ENCODE data around the gene CNOT10.

CNOT10 gene

DNA sequence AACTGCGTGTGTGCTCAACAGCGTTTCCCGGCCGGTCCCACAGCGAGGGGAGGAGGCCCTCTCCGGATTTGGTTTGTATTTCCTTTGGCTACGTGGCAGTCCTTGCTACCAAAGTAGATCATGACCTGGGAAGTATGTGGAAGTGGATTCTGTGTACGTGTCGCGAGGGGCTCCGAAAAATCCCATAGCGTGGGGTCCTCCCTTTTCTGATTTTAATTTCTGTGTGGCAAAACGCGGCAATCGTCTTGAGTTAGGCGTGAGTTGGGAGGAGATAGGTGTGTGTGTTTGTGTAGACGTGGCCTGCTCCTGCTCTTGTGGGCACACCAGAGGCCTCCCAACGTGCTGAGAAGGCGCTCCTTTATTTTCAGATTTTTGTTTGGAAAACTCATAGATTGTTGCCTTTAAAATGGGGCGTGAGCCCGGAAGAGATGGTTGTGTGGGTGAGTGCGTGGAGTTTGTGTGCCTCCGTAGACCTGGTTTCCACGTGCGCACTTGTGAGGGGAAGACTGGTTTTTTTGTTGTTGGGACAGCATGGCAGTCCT lies 134.1 kb downstream of the CNOT10 start:
- DNase-seq = no peak

DNA sequence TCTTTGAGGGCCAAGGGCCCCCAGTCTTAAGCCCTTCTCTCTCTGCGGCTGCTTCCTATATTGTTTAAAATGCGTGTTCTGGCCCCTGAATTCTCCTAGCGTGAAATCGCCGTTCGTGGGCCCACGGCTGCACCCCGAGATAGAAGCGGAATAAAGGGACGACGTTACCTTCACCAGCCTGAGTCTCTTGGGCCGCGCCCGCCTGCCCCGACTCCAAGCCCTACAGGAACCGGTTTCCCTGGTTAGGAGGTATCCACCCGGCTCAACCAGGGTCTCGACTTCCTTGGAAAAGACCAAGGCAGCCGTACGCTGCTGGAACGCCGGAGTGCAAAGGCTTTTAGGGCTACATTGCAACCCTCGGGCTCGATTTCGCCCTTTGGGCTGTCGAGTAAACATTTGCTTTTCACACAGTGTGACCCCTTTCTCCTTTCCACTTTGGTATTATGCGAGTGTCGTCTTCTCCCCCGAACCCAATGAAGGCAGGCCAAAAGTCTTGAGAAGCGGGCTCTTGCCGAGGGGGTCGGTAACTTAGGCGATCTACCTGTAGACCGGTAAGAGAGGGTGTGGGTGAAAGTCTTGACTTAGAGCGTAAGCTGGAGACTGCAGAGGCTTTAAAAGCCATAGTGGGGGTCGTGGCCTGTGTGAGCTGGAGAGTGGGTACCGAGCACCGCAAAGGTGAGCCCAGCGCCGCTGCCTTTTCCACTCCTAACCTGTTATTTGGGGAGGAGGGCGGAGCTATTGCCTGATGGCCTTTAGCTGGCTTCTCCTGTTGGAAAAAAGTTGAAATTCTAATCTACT lies 134.8 kb downstream of the CNOT10 start:
- DNase-seq = no peak

DNA sequence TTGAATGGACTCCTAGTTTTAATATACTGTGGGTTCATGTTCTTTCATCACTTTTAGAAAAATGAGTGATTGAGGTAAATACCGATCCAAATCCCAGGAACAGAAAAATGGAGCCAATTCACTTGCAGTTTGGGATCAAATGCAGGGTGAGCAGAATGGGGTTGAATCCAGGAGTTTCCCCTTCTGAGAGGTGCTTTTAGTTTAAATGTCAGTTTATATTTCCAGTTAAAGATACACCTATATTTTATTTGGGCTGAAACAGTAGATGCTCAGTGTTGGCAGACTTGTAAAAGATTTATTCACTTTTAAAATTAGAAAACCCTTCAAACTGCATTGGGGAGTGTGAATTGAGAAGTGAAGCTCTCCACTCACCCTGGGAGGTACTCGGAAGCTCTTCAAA lies 135.4 kb downstream of the CNOT10 start:
- DNase-seq = no peak

DNA sequence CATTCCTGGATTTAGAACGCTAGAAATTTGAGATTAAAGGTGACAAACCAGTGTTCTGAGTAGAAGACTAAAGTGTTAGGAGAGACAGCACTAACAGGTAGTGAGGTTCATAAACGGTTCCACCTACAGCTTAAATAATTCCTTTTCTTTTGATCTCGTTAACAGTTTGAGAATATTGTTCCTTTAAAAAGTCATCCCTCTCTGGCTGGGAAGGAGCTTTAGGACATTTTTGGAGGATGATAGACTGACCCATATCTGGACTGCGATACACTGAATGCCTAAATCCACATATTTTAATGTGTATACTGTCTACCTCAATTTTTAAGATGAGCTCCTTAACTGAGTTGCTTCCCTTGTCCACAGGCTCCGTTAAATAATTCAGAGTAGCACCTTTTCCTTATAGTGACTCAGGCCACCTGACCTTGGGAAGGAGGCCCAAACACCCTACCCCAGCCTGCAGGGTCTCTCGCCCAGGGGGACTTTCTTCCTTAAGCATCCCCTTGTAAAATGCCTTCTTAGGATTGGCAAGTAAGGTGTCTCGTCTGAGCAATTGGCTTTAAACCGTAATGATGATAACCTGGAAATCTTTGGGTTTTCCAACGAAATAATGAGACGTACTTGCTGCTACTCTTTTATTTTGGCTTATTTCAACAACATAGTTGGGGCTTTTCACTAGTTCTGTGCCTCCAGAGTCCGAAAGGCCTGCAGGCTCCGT lies 136.1 kb downstream of the CNOT10 start:
- no peak for DNase-seq

DNA sequence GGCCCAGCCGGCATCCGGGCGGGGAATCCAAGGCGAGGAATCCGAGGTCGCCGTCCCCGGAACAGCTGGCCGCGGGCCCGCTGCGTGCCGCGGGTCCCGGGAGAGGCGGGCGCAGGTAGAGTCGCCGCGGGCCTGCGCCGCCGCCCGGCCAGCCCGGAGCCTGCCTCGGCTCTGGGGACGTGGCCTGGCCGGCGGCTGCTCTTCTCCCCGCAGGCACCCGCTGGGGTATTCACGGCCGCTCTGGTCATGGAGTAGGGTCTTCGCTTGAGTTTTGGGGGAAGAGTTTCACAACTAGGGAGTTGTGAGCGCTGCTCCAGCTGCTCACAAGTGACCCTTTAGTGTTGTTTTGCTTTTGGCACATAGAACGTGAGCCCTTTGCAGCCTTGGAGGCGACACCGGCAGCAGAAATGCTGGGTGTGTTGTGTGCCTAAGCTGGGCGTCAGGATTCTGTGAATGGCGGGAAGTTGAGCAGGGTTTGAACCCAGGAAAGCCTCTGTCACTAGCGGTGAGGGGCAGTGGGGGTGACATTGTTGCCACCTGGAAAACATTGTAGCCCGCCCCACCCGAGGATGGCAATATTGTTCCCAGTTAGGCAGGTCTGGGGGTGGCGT lies 136.8 kb downstream of the CNOT10 start:
- DNase-seq = no peak

DNA sequence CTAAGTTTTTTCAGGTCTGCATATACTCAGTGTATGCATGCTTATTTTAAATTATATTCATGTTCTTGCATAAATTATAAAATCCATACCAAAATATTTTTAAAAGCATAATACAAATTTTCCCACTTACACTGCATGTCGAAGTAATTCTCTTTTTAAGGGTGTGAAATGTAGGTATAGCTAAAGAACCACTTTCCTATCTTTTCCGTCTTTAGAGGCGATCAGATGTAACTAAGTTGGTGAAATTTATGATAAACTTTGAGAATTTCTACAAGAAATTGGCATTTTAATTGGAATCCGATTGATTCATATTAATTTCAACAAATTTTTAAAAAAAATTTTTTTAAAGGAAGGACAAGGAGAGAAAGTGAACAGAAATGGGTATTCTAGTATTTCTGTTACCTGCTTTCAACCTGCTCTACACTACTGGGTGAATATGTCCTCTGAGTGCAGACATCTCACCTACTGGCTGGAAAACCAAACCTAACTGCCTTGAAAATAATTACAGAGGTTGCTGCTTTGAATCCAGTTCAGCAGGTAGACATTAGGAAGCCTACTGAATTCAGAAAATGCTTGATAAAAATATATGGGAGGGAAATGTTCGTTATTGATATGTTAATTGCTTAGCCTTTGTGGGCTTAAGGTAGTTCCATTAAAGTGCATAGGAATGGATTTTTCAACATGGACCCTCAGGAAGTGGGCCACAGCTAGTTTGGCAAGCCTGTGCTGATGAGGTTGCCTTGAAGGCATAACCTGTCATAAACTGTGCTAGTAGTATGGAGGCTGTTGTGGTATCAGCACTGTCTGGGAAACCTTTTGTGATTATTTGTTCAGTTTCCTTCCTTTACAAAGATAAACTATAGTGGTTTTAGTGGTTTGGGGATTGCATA lies 137.9 kb downstream of the CNOT10 start:
- DNase-seq = no peak
